ENCODE data around the gene HTT-AS.

- TF ChIP-seq, protein P1, sequence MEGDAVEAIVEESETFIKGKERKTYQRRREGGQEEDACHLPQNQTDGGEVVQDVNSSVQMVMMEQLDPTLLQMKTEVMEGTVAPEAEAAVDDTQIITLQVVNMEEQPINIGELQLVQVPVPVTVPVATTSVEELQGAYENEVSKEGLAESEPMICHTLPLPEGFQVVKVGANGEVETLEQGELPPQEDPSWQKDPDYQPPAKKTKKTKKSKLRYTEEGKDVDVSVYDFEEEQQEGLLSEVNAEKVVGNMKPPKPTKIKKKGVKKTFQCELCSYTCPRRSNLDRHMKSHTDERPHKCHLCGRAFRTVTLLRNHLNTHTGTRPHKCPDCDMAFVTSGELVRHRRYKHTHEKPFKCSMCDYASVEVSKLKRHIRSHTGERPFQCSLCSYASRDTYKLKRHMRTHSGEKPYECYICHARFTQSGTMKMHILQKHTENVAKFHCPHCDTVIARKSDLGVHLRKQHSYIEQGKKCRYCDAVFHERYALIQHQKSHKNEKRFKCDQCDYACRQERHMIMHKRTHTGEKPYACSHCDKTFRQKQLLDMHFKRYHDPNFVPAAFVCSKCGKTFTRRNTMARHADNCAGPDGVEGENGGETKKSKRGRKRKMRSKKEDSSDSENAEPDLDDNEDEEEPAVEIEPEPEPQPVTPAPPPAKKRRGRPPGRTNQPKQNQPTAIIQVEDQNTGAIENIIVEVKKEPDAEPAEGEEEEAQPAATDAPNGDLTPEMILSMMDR (conservative IDR thresholded peaks at IDR 0.05), result no peak
- no peak for TF ChIP-seq ZFX (IDR thresholded peaks at IDR 0.05)
Measured at GRCh38 chr4:3017504-3017903, 56.8 kb downstream of the HTT-AS start.

All from C4-2B (cell line).